GM12873 (cell line): ENCODE measurements around the gene PCID2.

Source experiments
- TF ChIP-seq, protein P1 (sequence below): IDR thresholded peaks from 2 replicates; pipeline ENCODE4 v1.5.1; 2012; ENCODE audit warnings: low read depth, mild to moderate bottlenecking, moderate library complexity, low read length, control low read depth; ENCODE audit not compliant: insufficient read depth; ENCODE audit errors: missing control alignments

PCID2 gene

DNA sequence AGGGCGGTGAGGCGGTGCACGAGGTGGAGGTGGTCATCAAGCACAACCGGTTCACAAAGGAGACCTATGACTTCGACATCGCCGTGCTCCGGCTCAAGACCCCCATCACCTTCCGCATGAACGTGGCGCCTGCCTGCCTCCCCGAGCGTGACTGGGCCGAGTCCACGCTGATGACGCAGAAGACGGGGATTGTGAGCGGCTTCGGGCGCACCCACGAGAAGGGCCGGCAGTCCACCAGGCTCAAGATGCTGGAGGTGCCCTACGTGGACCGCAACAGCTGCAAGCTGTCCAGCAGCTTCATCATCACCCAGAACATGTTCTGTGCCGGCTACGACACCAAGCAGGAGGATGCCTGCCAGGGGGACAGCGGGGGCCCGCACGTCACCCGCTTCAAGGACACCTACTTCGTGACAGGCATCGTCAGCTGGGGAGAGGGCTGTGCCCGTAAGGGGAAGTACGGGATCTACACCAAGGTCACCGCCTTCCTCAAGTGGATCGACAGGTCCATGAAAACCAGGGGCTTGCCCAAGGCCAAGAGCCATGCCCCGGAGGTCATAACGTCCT is 59.4 kb downstream of the PCID2 start:
- TF ChIP-seq, protein P1, sequence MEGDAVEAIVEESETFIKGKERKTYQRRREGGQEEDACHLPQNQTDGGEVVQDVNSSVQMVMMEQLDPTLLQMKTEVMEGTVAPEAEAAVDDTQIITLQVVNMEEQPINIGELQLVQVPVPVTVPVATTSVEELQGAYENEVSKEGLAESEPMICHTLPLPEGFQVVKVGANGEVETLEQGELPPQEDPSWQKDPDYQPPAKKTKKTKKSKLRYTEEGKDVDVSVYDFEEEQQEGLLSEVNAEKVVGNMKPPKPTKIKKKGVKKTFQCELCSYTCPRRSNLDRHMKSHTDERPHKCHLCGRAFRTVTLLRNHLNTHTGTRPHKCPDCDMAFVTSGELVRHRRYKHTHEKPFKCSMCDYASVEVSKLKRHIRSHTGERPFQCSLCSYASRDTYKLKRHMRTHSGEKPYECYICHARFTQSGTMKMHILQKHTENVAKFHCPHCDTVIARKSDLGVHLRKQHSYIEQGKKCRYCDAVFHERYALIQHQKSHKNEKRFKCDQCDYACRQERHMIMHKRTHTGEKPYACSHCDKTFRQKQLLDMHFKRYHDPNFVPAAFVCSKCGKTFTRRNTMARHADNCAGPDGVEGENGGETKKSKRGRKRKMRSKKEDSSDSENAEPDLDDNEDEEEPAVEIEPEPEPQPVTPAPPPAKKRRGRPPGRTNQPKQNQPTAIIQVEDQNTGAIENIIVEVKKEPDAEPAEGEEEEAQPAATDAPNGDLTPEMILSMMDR = no peak

DNA sequence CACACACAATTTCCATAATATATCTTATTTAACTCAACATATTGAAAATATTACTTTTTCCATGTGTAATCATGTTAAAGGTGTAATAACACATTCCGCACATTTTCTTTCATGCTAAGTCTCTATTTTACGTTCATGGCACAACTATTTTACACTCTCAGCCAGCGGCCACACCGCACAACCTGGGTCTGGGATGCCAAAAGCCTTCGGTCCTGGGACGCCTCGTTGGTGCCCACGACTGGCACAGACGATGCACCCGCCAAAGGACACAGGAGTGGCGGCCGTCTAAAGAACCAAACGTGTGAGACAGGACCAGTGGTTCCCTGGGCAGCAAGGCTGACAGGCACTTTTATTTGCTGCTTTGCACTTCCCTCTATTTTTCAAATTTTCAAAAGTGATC is 60.1 kb downstream of the PCID2 start:
- TF ChIP-seq, protein P1 = no peak

DNA sequence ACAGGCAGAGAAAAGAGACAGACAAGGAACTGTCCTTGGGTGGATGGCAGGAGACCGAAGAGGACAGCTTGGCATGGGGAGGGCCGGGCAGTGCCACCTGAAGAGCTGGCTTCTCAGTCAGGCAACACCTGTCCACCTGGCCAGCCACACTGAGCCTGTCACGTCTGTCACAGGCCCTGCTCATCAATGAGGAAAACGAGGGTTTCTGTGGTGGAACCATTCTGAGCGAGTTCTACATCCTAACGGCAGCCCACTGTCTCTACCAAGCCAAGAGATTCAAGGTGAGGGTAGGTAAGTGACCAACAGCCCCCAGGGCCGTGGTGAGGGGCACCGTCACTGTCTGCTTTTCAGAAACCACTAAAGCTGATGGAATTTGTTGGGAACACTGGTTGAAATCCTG is 61.3 kb downstream of the PCID2 start:
- TF ChIP-seq, protein P1 = no peak

DNA sequence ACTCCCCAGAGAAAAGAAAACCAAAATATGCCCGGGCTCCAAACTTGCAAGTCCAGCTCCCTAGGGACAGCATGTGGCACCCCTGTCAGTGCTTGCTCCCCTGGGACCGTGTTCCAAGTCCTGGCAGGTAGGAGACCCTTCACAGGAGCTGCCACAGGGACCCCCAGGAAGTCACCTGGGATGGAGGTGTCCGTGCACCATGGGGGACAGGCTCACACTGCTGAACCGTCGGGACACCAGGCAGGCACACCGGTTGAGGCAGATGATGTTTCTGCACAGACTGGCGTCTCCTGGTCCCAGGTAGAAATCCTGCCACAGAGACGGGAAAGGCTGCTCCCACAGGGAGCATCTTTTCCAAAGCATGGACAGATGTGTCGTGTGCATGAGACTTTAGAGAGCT is 61.7 kb downstream of the PCID2 start:
- TF ChIP-seq, protein P1 = no peak

DNA sequence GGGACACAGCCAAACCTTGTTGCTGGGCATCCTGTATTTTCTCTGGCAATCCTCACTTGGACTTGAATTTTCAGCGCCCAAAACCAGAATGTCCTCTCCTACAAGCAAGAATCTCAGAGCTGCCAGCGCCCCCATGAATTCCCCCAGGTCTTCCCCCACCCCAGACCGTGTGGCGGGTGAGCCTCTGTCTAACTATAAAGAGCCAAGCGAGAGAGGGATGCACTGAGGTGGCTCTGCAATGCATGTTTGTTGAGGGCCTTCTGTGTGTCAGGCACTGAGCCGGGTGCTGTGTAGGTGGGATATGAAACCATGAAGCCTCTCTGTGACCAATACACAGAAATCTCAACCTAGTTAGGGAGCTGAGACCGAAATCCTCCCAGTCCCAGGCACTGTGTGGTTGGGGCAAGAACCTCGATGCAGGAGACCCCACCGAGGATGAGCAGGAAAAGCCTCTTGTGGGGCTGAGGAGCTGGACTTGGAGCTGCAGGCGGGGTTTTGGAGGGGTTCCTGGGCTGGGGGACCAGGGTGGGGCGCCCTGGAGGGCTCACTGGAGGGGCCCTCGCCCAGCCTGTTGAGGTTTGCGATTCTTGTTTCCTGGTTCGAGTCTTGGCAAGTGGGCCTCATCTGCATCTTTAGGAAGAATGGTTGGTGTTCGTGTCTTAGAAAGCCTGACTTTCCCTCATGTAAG is 62.4 kb downstream of the PCID2 start:
- TF ChIP-seq, protein P1 = no peak

DNA sequence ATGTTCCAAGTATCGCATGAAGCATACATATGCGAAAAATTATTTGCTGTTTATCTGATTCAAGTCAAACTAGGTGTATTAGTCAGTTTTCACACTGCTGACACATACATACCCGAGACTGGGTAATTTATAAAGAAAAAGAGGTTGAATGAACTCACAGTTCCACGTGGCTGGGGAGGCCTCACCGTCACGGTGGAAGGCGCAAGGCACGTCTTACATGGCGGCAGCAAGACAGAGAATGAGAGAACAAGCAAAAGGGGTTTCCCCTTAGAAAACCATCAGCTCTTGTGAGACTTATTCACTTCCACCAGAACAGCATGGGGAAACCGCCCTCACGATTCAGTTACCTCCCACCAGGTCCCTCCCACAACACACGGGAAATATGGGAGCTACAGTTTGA is 63.0 kb downstream of the PCID2 start:
- TF ChIP-seq, protein P1 = no peak

DNA sequence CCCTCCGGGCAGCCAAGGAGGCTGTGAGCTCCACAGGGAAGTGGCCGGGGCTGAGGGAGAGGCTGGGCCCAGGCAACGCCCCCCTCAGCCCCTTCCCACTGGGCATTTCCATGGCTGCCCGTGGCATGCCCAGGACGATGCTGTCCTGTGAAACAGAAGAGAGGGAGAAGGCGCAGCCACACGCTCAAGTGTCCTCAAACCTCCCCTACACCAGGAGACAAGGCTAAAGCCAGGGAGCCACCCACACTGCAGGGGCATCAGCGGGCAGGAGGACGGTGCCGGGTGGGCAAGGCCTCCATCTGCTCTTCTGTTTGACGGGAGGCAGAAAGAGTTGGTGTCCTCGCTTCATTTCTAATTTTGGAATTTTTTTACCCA is 64.2 kb downstream of the PCID2 start:
- TF ChIP-seq, protein P1 = no peak
